SK-N-MC (cell line): ENCODE results near the gene IDH3A.
A peak's percentile ranks its signal among the peaks of the same experiment; 100 is the strongest.

Experiments
- DNase-seq: peaks from one replicate; pipeline ENCODE4 v3.0.0-alpha.2; 2011; ENCODE audit warnings: low read depth, low spot score
- H3K27ac ChIP-seq: fragments of 200-600 bp; sonication (generic); 2 replicates; pipeline ENCODE4 v1.5.1; 2016; ENCODE audit warnings: mixed run types
- H3K36me3 ChIP-seq: fragments of 200-600 bp; sonication (generic); 2 replicates; pipeline ENCODE4 v1.6.1; 2017; ENCODE audit warnings: antibody characterized with exemption, low read length, mixed read lengths; ENCODE audit not compliant: insufficient read depth
- H3K4me3 ChIP-seq: fragments of 200-600 bp; sonication (generic); 2 replicates; pipeline ENCODE4 v1.5.1; 2016
- H3K9ac ChIP-seq: fragments of 200-600 bp; sonication (generic); 2 replicates; pipeline ENCODE4 v1.8.0; 2017; ENCODE audit warnings: mixed run types, mixed read lengths; ENCODE audit not compliant: insufficient read length
- H3K9me3 ChIP-seq: fragments of 200-600 bp; sonication (generic); 2 replicates; pipeline ENCODE4 v1.6.1; 2017; ENCODE audit warnings: low read depth, mild to moderate bottlenecking, antibody characterized with exemption, low read length, moderate library complexity, mixed read lengths
- EZH2 ChIP-seq: fragments of 200-600 bp; sonication (generic); IDR thresholded peaks from one replicate; pipeline ENCODE4 v1.6.1; 2017; ENCODE audit warnings: antibody characterized with exemption
- FOXP2 ChIP-seq: optimal IDR thresholded peaks from 2 replicates; pipeline ENCODE3; 2011; ENCODE audit warnings: mild to moderate bottlenecking, moderate library complexity; ENCODE audit not compliant: insufficient read depth; ENCODE audit errors: extremely low read length, control extremely low read depth
- POLR2AphosphoS5 ChIP-seq: IDR thresholded peaks from 2 replicates; pipeline ENCODE4 v1.6.1; 2012; ENCODE audit warnings: mild to moderate bottlenecking, low read depth, low read length, borderline replicate concordance

The IDH3A gene

DNA sequence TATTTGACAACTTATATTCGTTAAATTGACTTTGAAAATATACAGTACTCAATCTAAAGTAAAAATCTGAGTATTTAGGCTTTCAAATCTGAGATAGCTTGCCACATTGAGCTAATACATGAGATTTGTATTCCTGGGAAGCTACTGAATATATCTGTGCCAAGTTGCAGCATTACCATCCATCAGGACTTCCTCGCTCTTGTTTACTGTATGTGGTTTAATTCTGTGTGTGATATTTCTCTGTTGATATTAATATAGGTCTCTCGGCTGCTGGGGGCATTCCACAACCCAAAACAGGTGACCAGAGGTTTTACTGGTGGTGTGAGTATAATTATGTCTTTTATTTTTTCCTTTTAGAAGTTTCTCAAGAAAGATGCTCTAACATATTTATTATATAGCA is 5.8 kb downstream of the IDH3A start:
- peak overlapping the region; percentile 71 for H3K4me3 ChIP-seq
- no peak overlapping the region for H3K9ac ChIP-seq
- DNase-seq: no peak
- peak overlapping the region; percentile 94 for H3K27ac ChIP-seq
- no peak for TF ChIP-seq FOXP2
- TF ChIP-seq EZH2: no peak
- TF ChIP-seq POLR2AphosphoS5: no peak
- peaks cover 9% of the 10 kb centered on the region for H3K36me3 ChIP-seq
- H3K9me3 ChIP-seq: no peaks in the 10 kb centered on the region

DNA sequence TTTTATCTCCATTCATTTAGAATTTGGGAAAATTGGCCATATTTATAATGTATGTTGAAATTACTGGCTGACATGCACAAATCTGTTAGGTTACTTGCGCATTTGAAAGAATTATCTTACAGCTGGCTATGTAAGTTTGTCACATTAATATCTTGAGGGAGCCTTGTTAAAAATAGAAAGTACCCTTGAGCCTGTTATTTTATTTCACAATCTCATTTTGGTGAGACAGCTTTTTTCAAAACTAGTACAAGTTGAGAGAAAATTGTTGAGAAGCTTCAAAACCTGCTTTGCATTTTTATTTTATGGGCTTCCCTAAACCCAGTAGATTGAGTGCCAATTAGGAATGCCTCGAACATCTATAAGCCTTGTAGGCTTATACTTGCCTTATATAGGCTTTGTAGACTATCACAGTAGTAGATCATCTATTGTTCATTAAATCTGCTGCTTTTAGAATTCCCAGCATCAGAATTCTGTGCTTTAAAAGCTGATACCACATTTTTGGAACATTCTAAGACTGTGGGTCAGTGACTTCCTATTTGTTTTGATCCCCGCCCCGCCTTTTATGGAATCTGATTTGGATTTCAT is 6.3 kb downstream of the IDH3A start:
- Histone ChIP-seq H3K4me3 (peak overlapping the region; percentile 71), H3K9ac (peak overlapping the region; percentile 51), H3K9me3 (no peaks in the 10 kb centered on the region), H3K27ac (peak overlapping the region; percentile 94), H3K36me3 (peaks cover 11% of the 10 kb centered on the region)
- peak; percentile 58 for DNase-seq
- TF ChIP-seq EZH2 (no peak), POLR2AphosphoS5 (no peak), FOXP2 (no peak)

DNA sequence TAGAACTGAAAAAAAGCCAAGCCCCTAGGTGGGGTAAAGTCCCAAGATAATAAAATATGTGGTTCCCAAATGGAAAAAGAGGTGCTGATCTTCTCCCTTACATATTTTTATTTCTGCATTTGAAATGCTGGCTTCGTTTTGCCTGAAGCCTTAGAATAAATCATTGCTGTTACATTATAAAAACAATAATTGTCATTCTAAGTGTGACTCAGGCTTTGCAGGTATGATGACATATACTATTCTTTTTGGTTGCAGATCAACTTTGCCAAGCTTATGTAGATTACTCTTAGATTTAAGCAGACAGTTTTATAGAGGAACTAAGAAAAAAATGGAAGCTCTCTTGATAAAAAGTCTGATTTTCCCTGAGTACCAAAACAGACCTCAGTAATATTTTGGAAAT is 7.5 kb downstream of the IDH3A start:
- H3K4me3 ChIP-seq: no peak overlapping the region
- TF ChIP-seq POLR2AphosphoS5 (no peak), FOXP2 (no peak), EZH2 (no peak)
- H3K9me3 ChIP-seq: no peaks in the 10 kb centered on the region
- H3K27ac ChIP-seq: peak overlapping the region; percentile 25; the same call in 1 of the 2 replicates
- H3K9ac ChIP-seq: no peak overlapping the region
- no peak for DNase-seq
- peaks cover 22% of the 10 kb centered on the region for H3K36me3 ChIP-seq

DNA sequence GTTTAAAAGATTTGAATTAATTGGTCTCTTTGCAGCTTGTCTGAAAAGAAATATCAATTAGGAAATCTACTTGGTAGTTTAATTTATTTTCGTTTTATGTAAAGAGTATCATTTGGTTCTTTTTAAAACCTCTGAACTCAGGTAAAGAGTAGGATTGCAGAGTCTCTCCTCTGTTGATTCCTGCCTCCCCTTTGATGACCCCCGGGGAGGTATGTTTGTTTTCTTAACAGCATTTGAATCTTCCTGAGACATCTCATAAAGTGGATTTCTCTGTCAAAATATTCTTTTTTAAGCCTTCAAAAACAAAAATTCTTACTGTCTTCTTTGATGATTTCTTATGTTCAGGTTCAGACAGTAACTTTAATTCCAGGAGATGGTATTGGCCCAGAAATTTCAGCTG is 8.0 kb downstream of the IDH3A start:
- TF ChIP-seq EZH2: no peak
- TF ChIP-seq FOXP2: no peak
- no peak for TF ChIP-seq POLR2AphosphoS5
- H3K4me3 ChIP-seq: no peak overlapping the region
- no peaks in the 10 kb centered on the region for H3K9me3 ChIP-seq
- H3K36me3 ChIP-seq: peaks cover 22% of the 10 kb centered on the region
- DNase-seq: no peak
- H3K9ac ChIP-seq: no peak overlapping the region
- peak overlapping the region; percentile 25; the same call in 1 of the 2 replicates for H3K27ac ChIP-seq

DNA sequence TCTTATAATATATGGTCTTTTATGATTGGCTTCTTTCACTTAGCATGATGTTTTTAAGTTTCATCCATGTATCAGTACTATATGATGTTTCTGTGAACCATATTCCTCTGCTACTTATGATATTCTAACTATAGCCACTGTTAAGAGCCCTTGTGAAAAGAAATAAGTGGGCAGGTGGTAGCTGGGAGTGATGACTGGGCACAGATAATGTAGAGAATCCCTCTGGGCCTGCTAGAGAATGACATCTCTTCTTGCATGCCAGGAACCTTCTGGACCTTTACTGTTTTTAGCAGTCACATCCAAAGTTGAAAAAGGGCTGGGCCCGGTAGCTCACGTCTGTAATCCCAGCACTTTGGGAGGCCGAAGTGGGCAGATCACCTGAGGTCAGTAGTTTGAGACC is 10.2 kb downstream of the IDH3A start:
- no peak for DNase-seq
- no peaks in the 10 kb centered on the region for H3K9me3 ChIP-seq
- H3K4me3 ChIP-seq: no peak overlapping the region
- TF ChIP-seq EZH2: no peak
- no peak for TF ChIP-seq FOXP2
- TF ChIP-seq POLR2AphosphoS5: no peak
- no peak overlapping the region for H3K27ac ChIP-seq
- H3K36me3 ChIP-seq: peaks cover 30% of the 10 kb centered on the region
- no peak overlapping the region for H3K9ac ChIP-seq

DNA sequence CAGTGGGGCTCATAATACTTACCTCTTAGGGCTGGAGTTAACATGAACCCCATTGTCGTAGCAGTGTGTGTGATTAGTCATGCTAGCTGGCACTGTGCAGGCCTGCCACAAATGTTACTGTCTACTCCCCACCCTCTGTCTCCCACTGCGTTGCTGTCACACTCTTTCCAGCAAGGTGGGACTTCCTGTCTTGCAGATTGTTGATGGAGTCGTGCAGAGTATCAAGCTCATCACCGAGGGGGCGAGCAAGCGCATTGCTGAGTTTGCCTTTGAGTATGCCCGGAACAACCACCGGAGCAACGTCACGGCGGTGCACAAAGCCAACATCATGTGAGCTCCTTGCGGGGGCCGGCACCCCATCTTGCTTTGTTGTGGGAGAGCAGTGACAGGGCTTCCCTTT is 12.9 kb downstream of the IDH3A start:
- Histone ChIP-seq H3K4me3 (no peak overlapping the region), H3K36me3 (peaks cover 48% of the 10 kb centered on the region), H3K9me3 (no peaks in the 10 kb centered on the region), H3K27ac (no peak overlapping the region), H3K9ac (no peak overlapping the region)
- TF ChIP-seq EZH2 (no peak), POLR2AphosphoS5 (no peak), FOXP2 (no peak)
- no peak for DNase-seq

DNA sequence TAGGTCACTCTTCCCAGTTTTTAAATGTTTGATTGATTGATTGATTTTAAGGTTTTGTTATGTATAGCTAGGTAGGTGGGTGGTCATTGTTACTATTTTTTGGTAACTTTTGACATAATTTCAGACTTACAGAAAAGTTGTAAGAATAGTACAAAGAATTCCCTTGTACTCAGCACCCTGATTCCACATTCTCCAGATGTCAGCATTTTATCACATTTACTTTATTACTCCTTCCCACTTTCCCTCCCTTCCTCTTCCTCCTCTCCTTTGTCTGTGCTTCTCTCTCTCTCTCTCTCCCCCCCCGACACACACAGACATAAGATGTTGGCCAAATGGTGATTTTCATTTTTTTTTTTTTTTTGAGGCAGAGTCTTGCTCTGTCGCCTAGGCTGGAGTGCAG is 14.8 kb downstream of the IDH3A start:
- peaks cover 61% of the 10 kb centered on the region for H3K36me3 ChIP-seq

DNA sequence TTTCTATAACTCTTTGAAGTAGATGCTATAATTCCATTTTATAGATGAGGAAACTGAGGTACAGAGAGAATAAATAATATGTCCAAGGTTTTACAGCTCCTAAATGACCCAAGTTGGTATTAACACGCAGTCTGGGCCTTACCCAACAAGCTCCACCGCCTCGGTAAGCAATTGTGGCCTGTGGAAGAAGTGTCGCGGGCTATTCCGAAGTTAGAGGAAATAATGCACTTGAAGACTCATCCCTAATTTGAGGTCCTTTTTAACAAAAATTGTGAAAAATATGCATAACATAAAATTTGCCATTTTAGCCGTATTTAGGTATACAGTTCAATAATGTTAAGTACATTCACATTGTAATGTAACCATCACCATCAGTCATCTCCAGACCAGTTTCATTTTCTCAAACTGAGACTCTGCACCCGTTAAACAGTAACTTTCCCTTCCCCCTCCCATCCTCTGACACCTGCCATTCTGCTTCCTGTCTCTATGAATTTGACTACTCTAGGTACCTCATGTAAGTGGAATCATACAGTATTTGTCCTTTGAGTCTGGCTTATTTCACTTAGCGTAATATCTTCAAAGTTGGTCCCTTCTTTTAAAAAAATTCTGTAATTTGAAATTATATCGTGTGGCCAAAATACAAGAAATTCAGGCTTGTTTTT is 18.2 kb downstream of the IDH3A start:
- H3K36me3 ChIP-seq: peaks cover 74% of the 10 kb centered on the region
- DNase-seq: no peak
- no peak overlapping the region for H3K27ac ChIP-seq
- TF ChIP-seq EZH2: no peak
- H3K9ac ChIP-seq: no peak overlapping the region
- no peaks in the 10 kb centered on the region for H3K9me3 ChIP-seq
- no peak overlapping the region for H3K4me3 ChIP-seq

More for the DNA sequence above, 14.8 kb downstream of the IDH3A start:
- TF ChIP-seq EZH2 (no peak), FOXP2 (no peak)
- no peak for DNase-seq
- no peak overlapping the region for H3K27ac ChIP-seq
- H3K4me3 ChIP-seq: no peak overlapping the region
- H3K9me3 ChIP-seq: no peaks in the 10 kb centered on the region
- no peak overlapping the region for H3K9ac ChIP-seq

DNA sequence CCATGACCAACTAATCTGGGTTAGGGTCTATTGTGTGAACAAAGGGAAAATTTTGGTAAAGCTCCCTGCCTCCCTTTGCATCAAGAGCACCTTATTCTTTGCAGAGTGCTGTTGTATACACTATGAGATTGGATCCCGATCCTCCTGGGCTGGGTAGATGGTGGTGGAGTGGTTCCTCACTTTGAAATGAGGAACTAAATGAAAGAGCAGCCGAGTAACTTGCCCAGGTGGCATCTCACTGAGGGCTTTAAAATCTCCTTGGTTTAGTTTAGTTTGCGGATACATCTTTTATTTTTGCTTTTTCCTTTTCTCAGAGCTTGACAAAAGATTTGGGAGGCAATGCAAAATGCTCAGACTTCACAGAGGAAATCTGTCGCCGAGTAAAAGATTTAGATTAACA is 19.4 kb downstream of the IDH3A start:
- Histone ChIP-seq H3K27ac (no peak overlapping the region), H3K9me3 (no peaks in the 10 kb centered on the region), H3K36me3 (peaks cover 74% of the 10 kb centered on the region), H3K9ac (no peak overlapping the region), H3K4me3 (no peak overlapping the region)
- DNase-seq: no peak
- TF ChIP-seq FOXP2 (no peak), EZH2 (no peak), POLR2AphosphoS5 (no peak)
